ENCODE measurements around the gene SPAG9.

Gene SPAG9

DNA sequence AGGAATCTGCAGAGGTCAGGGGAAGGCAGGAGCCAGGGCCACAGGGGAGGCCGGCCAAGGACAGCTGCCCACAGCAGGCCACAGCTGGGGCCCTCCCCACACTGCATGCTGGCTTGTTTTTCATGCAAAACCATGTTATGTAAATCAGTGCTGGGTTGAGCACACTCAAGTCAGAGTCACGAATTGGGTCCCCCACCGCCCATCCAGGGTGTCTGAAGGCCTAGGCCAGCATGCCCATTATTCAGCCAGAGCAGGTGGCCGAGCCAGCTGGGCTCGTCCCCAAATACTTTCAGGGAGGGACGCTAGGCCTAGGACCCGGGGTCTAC lies 203.3 kb downstream of the SPAG9 start:
- DNase-seq (ENCODE audit: low read depth): no peak

- no peak for DNase-seq (ENCODE audit: low read depth)
These were observed 203.8 kb downstream of the SPAG9 start for GRCh38 chr17:50916708-50917417.

DNA sequence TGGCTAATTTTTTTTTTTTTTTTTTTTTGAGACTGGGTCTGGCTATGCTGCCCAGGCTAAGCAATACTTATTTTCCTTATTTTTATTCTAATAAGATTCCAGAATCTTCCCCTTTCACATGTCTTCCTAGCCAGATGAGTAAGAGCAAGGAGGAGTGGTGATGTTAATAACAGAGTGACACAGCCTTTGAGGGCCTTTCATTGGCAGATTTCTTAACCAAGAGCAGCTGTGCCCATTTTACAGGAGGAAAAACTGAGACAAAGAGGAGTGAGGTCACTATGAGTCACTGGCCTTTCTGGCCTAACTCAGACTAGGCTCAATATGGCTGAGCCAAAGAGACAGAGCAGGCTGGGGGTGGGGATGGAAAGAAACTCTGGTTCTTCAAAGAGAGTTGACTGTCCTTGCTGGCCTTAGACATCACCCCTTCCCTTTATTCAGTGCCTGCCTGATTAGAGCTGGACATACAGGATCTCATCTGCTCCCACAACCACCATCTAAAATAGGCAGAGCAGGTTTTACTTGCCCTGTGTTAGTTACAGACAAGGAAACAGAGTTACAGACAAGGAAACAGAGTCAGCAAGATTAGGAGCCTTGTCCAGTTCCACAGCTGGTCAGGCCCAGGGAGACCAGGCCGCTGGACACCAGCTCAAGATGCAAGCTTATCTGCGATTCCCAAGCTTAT lies 204.5 kb downstream of the SPAG9 start:
- DNase-seq (ENCODE audit: low read depth): no peak

- DNase-seq (ENCODE audit: low read depth): no peak
These were observed 206.1 kb downstream of the SPAG9 start for GRCh38 chr17:50914505-50915063.

GRCh38 chr17:50913120-50913519 lies 207.5 kb downstream of the SPAG9 start:
- no peak for DNase-seq (ENCODE audit: low read depth)
